MM.1S (cell line): ENCODE results near the gene PLVAP.

Source experiments
- DNase-seq: peaks from one replicate; pipeline ENCODE4 v3.0.0-alpha.2; 2015
- H2AFZ ChIP-seq: fragments of 300-600 bp; sonication (generic); 2 replicates; pipeline ENCODE4 v1.6.0; 2016; ENCODE audit warnings: antibody characterized with exemption, low read length
- H3F3A ChIP-seq: fragments of 300-600 bp; sonication (generic); 2 replicates; pipeline ENCODE4 v1.6.1; 2016; ENCODE audit warnings: mild to moderate bottlenecking, antibody characterized with exemption, low read length, moderate library complexity, mixed read lengths; ENCODE audit not compliant: insufficient read depth
- H3K27ac ChIP-seq: fragments of 300-600 bp; sonication (generic); 2 replicates; pipeline ENCODE4 v1.5.1; 2016; ENCODE audit warnings: mild to moderate bottlenecking, low read length
- H3K27me3 ChIP-seq: fragments of 300-600 bp; sonication (generic); replicated peaks from 2 replicates; pipeline ENCODE4 v1.6.0; 2016; ENCODE audit warnings: low read length; ENCODE audit not compliant: insufficient read depth
- H3K36me3 ChIP-seq: fragments of 300-600 bp; sonication (generic); replicated peaks from 2 replicates; pipeline ENCODE4 v1.6.1; 2016; ENCODE audit warnings: mild to moderate bottlenecking, low read length, mixed read lengths; ENCODE audit not compliant: insufficient read depth
- H3K4me1 ChIP-seq: fragments of 300-600 bp; sonication (generic); 2 replicates; pipeline ENCODE4 v1.6.1; 2016; ENCODE audit warnings: low read length, mixed read lengths
- H3K4me2 ChIP-seq: fragments of 300-600 bp; sonication (generic); 2 replicates; pipeline ENCODE4 v1.6.0; 2016; ENCODE audit warnings: low read depth, low read length
- H3K4me3 ChIP-seq: fragments of 300-600 bp; sonication (generic); 2 replicates; pipeline ENCODE4 v1.5.1; 2016; ENCODE audit warnings: low read length, mixed read lengths
- H3K79me2 ChIP-seq: fragments of 300-600 bp; sonication (generic); 2 replicates; pipeline ENCODE4 v1.6.1; 2016; ENCODE audit warnings: mixed run types, low read length, mixed read lengths
- H3K9ac ChIP-seq: fragments of 300-600 bp; sonication (generic); 2 replicates; pipeline ENCODE4 v1.6.1; 2016; ENCODE audit warnings: low read length, mixed read lengths
- H3K9me2 ChIP-seq: fragments of 300-600 bp; sonication (generic); replicated peaks from 2 replicates; pipeline ENCODE4 v1.6.1; 2016; ENCODE audit warnings: mild to moderate bottlenecking, low read length, mixed read lengths; ENCODE audit not compliant: insufficient read depth
- H3K9me3 ChIP-seq: fragments of 300-600 bp; sonication (generic); replicated peaks from 2 replicates; pipeline ENCODE4 v1.6.1; 2016; ENCODE audit warnings: mild to moderate bottlenecking, low read length, mixed read lengths; ENCODE audit not compliant: insufficient read depth
- H4K20me1 ChIP-seq: fragments of 300-600 bp; sonication (generic); 2 replicates; pipeline ENCODE4 v1.6.1; 2016; ENCODE audit warnings: mild to moderate bottlenecking, low read length, moderate library complexity, mixed read lengths; ENCODE audit not compliant: insufficient read depth
- CTCF ChIP-seq: fragments of 300-600 bp; sonication (generic); IDR thresholded peaks from 2 replicates; pipeline ENCODE4 v1.5.1; 2016; ENCODE audit warnings: antibody characterized with exemption, low read length, mixed read lengths
- EZH2 ChIP-seq: fragments of 300-600 bp; sonication (generic); optimal IDR thresholded peaks from 2 replicates; pipeline ENCODE3; 2017; ENCODE audit warnings: low read depth, mild to moderate bottlenecking, antibody characterized with exemption, low read length, mixed read lengths
- EZH2phosphoT487 ChIP-seq: fragments of 300-600 bp; sonication (generic); IDR thresholded peaks from 2 replicates; pipeline ENCODE4 v1.6.1; 2018; ENCODE audit warnings: antibody characterized with exemption, low read length

The PLVAP gene

DNA sequence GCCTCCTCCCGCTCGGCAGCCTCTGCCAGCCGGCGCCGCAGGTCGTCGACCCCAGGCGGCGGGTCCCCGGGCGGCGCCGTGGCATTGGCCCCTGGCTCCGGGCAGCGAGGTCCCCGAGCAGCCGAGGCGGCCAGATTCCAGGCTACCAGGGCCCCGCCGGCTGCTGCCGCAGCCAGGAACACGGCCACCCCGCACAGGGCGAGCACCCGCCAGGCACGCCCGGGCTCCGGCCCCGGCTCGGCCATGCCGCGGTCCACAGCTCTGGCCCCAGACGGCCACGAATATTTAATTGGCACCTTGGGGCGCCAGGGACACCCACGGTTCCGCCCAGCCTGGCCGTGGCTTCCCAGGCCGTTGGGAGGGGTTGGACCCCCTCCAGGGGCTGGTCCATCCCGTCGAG, 16.8 kb upstream of the PLVAP start, which contains the start of gene CCDC194:
Gene CCDC194, minus strand, starts transcription at position 283 of the 400 bp plus-strand sequence. Its CDS starts 38 bp downstream, at position 245.
- Histone ChIP-seq H3K9ac (no peak within 1 kb of the TSS), H2AFZ (no peak within 1 kb of the TSS), H3K36me3 (no peaks in the 10 kb centered on the region), H3K9me3 (no peaks in the 10 kb centered on the region), H3K4me3 (no peak within 1 kb of the TSS), H3K27me3 (peaks cover 13% of the 10 kb centered on the region), H4K20me1 (no peaks in the 10 kb centered on the region), H3K79me2 (no peaks in the 10 kb centered on the region), H3K4me1 (peaks cover 7% of the 10 kb centered on the region; the same call in 1 of the 2 replicates), H3K27ac (no peak within 1 kb of the TSS), H3K4me2 (no peak within 1 kb of the TSS), H3F3A (peaks cover 28% of the 10 kb centered on the region), H3K9me2 (no peaks in the 10 kb centered on the region)
- no peak for TF ChIP-seq EZH2phosphoT487
- TF ChIP-seq EZH2 = no peak
- TF ChIP-seq CTCF = no peak
- no peak for DNase-seq

GRCh38 chr19:17393002-17393401, 15.9 kb upstream of the PLVAP start:
- Histone ChIP-seq H3K4me1 (peaks cover 7% of the 10 kb centered on the region; the same call in 1 of the 2 replicates), H3F3A (peaks cover 28% of the 10 kb centered on the region), H3K9ac (no peak overlapping the region), H3K27ac (no peak overlapping the region), H4K20me1 (no peaks in the 10 kb centered on the region), H2AFZ (no peak overlapping the region), H3K9me3 (no peaks in the 10 kb centered on the region), H3K36me3 (no peaks in the 10 kb centered on the region), H3K4me2 (no peak overlapping the region), H3K27me3 (peaks cover 17% of the 10 kb centered on the region), H3K9me2 (no peaks in the 10 kb centered on the region), H3K4me3 (no peak overlapping the region), H3K79me2 (no peaks in the 10 kb centered on the region)
- DNase-seq = no peak
- no peak for TF ChIP-seq EZH2phosphoT487
- TF ChIP-seq EZH2 = no peak
- no peak for TF ChIP-seq CTCF

DNA sequence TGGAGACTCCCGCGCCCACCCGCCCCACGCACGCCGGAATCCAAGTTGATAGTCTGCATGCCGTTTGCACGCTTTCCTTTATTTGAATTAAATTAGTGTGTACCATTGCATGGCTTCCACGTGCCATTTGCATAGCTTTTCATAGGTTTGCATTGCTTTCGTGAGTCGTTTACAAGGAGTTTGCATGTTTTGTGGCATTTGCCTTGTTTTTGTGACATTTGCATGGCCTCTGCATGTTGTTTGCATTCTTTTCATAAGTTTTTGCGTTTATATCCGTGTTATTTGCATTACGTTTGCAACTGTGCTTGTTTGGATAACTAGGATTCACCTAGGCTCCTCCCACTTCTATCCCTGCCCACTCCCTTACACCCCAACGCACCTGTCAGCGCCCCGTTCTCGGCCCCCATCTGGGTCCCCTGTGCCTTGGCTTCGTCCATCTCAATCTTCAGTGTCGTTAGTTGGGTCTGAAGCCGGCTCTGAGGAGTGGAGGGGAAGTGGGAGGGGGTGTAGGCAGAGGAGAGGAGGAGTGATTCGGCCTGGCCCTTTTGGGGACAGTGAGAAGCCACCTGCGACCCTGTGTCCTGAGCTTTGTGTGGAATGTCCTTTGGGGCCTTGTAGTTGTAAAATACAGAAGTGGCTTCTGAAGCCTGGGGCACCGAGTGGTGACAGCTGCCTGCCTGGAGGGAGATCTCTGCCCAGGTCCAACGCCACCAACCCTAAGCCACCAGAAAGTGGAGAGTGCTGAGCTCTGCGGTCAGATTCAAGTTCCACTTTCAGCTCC, 14.4 kb upstream of the PLVAP start:
- H4K20me1 ChIP-seq = no peaks in the 10 kb centered on the region
- peak; percentile 61 for DNase-seq
- peaks cover 28% of the 10 kb centered on the region for H3F3A ChIP-seq
- H3K27me3 ChIP-seq = peaks cover 17% of the 10 kb centered on the region
- H3K79me2 ChIP-seq = no peaks in the 10 kb centered on the region
- H3K27ac ChIP-seq = peak overlapping the region; percentile 10; the same call in 1 of the 2 replicates
- H3K4me1 ChIP-seq = peaks cover 7% of the 10 kb centered on the region; the same call in 1 of the 2 replicates
- H3K4me3 ChIP-seq = peak overlapping the region; percentile 52
- no peaks in the 10 kb centered on the region for H3K9me3 ChIP-seq
- no peaks in the 10 kb centered on the region for H3K9me2 ChIP-seq
- H3K4me2 ChIP-seq = peak overlapping the region; percentile 95
- no peak for TF ChIP-seq EZH2phosphoT487
- no peak for TF ChIP-seq EZH2
- no peak; the same call in 1 of the 2 replicates for TF ChIP-seq CTCF
- peak overlapping the region; percentile 24; the same call in 1 of the 2 replicates for H3K9ac ChIP-seq
- H3K36me3 ChIP-seq = no peaks in the 10 kb centered on the region
- H2AFZ ChIP-seq = peak overlapping the region; percentile 58
